ENCODE data around the gene ROBO3. TPM values are rescaled to one million over a fixed set of nuclear protein-coding genes. Genes with fewer than 3 reads are reported as not detected.

The ROBO3 gene
- total and polyA plus RNA-seq, 10 of the 15 experiments (the other 5 are each of a cell fraction or from before 2014, with no cell fraction given) = 0.10 to 0.63 (median 0.31) TPM; not detected in 2

GRCh38 chr11:124884340-124884739, 19.1 kb downstream of the ROBO3 start:
- ChIA-PET CTCF (interaction anchor here (1.0 kb wide), 1 partner anchor 18 kb away, joined by 3 read pairs; no protein-coding TSS in a partner anchor), RAD21 (ENCODE audit: unreplicated experiment) (no interaction called here), POLR2A (no interaction called here), SMC1A (ENCODE audit: uncharacterized antibody, unreplicated experiment) (no interaction called here)
- 0% methylated on average over 1 of the region's 1 CpG for WGBS (ENCODE audit: insufficient coverage, insufficient replicate concordance, low lambda C conversion rate, missing lambda C conversion rate)
- FAIRE-seq (no peak), DNase-seq (ENCODE audit: low read depth, low spot score) (no peak), ATAC-seq (no peak)
- H3K27ac ChIP-seq (ENCODE audit: control insufficient read depth, insufficient read depth) = no peak overlapping the region
- intact Hi-C loops (cut with micrococcal nuclease; ENCODE audit: unreplicated experiment) = loop anchor here (10.0 kb wide), 1 partner anchor 260 kb away; no protein-coding TSS in a partner anchor
- H3K4me2 ChIP-seq (ENCODE audit: control insufficient read depth, insufficient read depth) = no peak overlapping the region
- no peaks in the 10 kb centered on the region for H3K79me2 ChIP-seq (ENCODE audit: control insufficient read depth, insufficient read depth, low read length)
- H3K9ac ChIP-seq (ENCODE audit: control insufficient read depth, insufficient read depth, low read length) = no peak overlapping the region
- H3K27me3 ChIP-seq (replicated peaks in 1 of 2; ENCODE audit: control insufficient read depth in 2 of 2, insufficient read depth in 2 of 2, low read length in 1 of 2) = peaks cover 0 to 4% of the 10 kb centered on the region in 2 experiments; a peak in 1 of 4 replicates
- H3K4me3 ChIP-seq = no peak overlapping the region
- no peaks in the 10 kb centered on the region for H4K20me1 ChIP-seq (ENCODE audit: control insufficient read depth, insufficient read depth)
- no peak overlapping the region for H2AFZ ChIP-seq (ENCODE audit: control insufficient read depth, low read depth, low read length)
- H3K9me3 ChIP-seq (replicated peaks; ENCODE audit: control insufficient read depth, insufficient read depth, low read length) = no peaks in the 10 kb centered on the region
- no peaks in the 10 kb centered on the region for H3K4me1 ChIP-seq (ENCODE audit: control insufficient read depth, insufficient read depth, low read length)
- BruUV-seq (replicated peaks) = no TSS peak
- no peaks in the 10 kb centered on the region; a peak in 1 of 4 replicates for H3K36me3 ChIP-seq (ENCODE audit: control insufficient read depth in 2 of 2, insufficient read depth in 2 of 2, low read length in 1 of 2)
- in situ Hi-C loops (cut with MboI) = no loop called here
- no peak for TF ChIP-seq ZNF592 (IDR thresholded peaks at IDR 0.05)
- no peak for TF ChIP-seq ZBTB40 (IDR thresholded peaks at IDR 0.05; ENCODE audit: borderline replicate concordance)
- TF ChIP-seq SMC3 (IDR thresholded peaks at IDR 0.05; ENCODE audit: borderline replicate concordance, low read length) = no peak
- no peak for TF ChIP-seq CEBPZ (IDR thresholded peaks at IDR 0.05; ENCODE audit: low read depth, low read length)
- TF ChIP-seq JUNB (IDR thresholded peaks at IDR 0.05) = no peak
- TF ChIP-seq E2F4 (IDR thresholded peaks at IDR 0.05; ENCODE audit: low read depth, low read length) = no peak
- no peak for TF ChIP-seq FOS (IDR thresholded peaks at IDR 0.05; ENCODE audit: borderline replicate concordance, extremely low read depth, insufficient read length)
- no peak for TF ChIP-seq WRNIP1 (IDR thresholded peaks at IDR 0.05; ENCODE audit: borderline replicate concordance, low read depth, low read length)
- TF ChIP-seq ZNF274 (IDR thresholded peaks at IDR 0.05; ENCODE audit: insufficient read depth, insufficient read length) = no peak
